Naive thymus-derived CD4-positive, alpha-beta T cell (primary cell): Measurements from ENCODE around the gene WDR70. TPM values are rescaled to one million over a fixed set of nuclear protein-coding genes. Genes with fewer than 3 reads are reported as not detected.
"Not testable (repeated sequence)": the region's sequence is repeated elsewhere in the genome, so short reads cannot be mapped to it uniquely, and the experiment has no call there.

ENCODE experiments used
- ATAC-seq: fragments of 150-1000 bp; cut with Tn5 transposase; 2 replicates; pipeline ENCODE4 v1.10.0; 2021; ENCODE audit warnings: mild to moderate bottlenecking, moderate library complexity
- CTCF ChIA-PET: fragments of 350-600 bp; sonication (Branson Sonifier 250); formaldehyde crosslinking; loops from one replicate; lab custom pipeline; 2021; ENCODE audit warnings: antibody characterized with exemption; lab: Charles Lee
- POLR2A ChIA-PET: fragments of 350-600 bp; sonication (Branson Sonifier 250); formaldehyde crosslinking; loops from one replicate; lab custom pipeline; 2021; ENCODE audit warnings: antibody characterized with exemption, inconsistent platforms; lab: Charles Lee
- DNase-seq, 9 donors: peaks; one replicate each; pipeline versions ENCODE4 v3.0.0 to v3.0.0-alpha.2; 2020 to 2022; ENCODE audit warnings: mixed read lengths in 1 of 9
- H3K27ac ChIP-seq: one replicate; pipeline ENCODE4 v1.7.0; 2013; ENCODE audit warnings: mild to moderate bottlenecking, low read depth, low read length, moderate library complexity
- H3K27me3 ChIP-seq, 2 donors: one replicate each; pipeline ENCODE4 v1.7.0; 2013; ENCODE audit warnings: low read length in 2 of 2, mild to moderate bottlenecking in 2 of 2, moderate library complexity in 2 of 2; ENCODE audit not compliant: control insufficient read depth in 2 of 2, insufficient read depth in 2 of 2
- H3K36me3 ChIP-seq, 3 experiments: 1 replicate in 2 of 3; 2 replicates in 1 of 3; pipeline ENCODE4 v1.7.0; 2013; ENCODE audit warnings: low read length in 3 of 3, mild to moderate bottlenecking in 3 of 3, moderate library complexity in 1 of 3; ENCODE audit not compliant: insufficient read depth in 3 of 3, control insufficient read depth in 2 of 3
- H3K4me1 ChIP-seq, 2 donors: one replicate each; pipeline ENCODE4 v1.7.0; 2013; ENCODE audit warnings: low read length in 2 of 2, mild to moderate bottlenecking in 2 of 2, moderate library complexity in 1 of 2; ENCODE audit not compliant: control insufficient read depth in 2 of 2, insufficient read depth in 2 of 2
- H3K4me3 ChIP-seq: 2 replicates; pipeline ENCODE4 v1.7.0; 2013; ENCODE audit warnings: mild to moderate bottlenecking, low read length
- H3K9me3 ChIP-seq, 3 experiments: 1 replicate in 2 of 3; 2 replicates in 1 of 3; pipeline ENCODE4 v1.7.0; 2013; ENCODE audit warnings: low read length in 3 of 3; ENCODE audit not compliant: control insufficient read depth in 2 of 3
- H3K27ac Mint-ChIP-seq, 9 donors: one replicate each; pipeline ENCODE4 v1.8.0; 2020 to 2022; ENCODE audit warnings: mixed read lengths in 9 of 9, mild to moderate bottlenecking in 8 of 9, moderate library complexity in 5 of 9, inconsistent platforms in 2 of 9
- H3K27me3 Mint-ChIP-seq, 5 donors: one replicate each; pipeline ENCODE4 v1.8.0; 2021 to 2022; ENCODE audit warnings: mixed read lengths in 5 of 5, mild to moderate bottlenecking in 1 of 5
- H3K36me3 Mint-ChIP-seq, 5 donors: one replicate each; pipeline ENCODE4 v1.8.0; 2020 to 2022; ENCODE audit warnings: mixed read lengths in 5 of 5, mild to moderate bottlenecking in 3 of 5, inconsistent platforms in 1 of 5
- H3K4me1 Mint-ChIP-seq, 7 donors: one replicate each; pipeline ENCODE4 v1.8.0; 2020 to 2022; ENCODE audit warnings: mixed read lengths in 7 of 7, mild to moderate bottlenecking in 3 of 7, inconsistent platforms in 1 of 7
- H3K4me3 Mint-ChIP-seq, 10 donors: one replicate each; pipeline ENCODE4 v1.8.0; 2020 to 2022; ENCODE audit warnings: mild to moderate bottlenecking in 10 of 10, mixed read lengths in 10 of 10, moderate library complexity in 6 of 10, inconsistent platforms in 2 of 10
- H3K9me3 Mint-ChIP-seq, 11 donors: one replicate each; pipeline ENCODE4 v1.8.0; 2020 to 2022; ENCODE audit warnings: mixed read lengths in 11 of 11, mild to moderate bottlenecking in 4 of 11, inconsistent platforms in 1 of 11, moderate library complexity in 1 of 11
- intact Hi-C, 2 donors: fragments of 100-400 bp; cut with micrococcal nuclease; formaldehyde crosslinking; loops; one replicate each; pipeline ENCODE4 v1.15.1; 2023
- polyA plus RNA-seq, 2 donors: library from polyadenylated mRNA; unstranded; fragments of 300-500 nt; fragmentation: Illumina TruSeq; gene quantifications; one replicate each; pipeline ENCODE4 v1.2.3, GENCODE V29; 2021
- total RNA-seq, 6 experiments: library from RNA in 5 of 6; stranded (reverse) in 5 of 6; gene quantifications; 1 replicate in 5 of 6; 2 replicates in 1 of 6; pipeline ENCODE4 v1.2.3 and lab custom pipeline; 2021 to 2026

WDR70 gene
- total and polyA plus RNA-seq, 7 experiments from 2014 or later = 17.7 to 41.4 (median 38.8) TPM

- CTCF ChIA-PET, H3K27ac Mint-ChIP-seq, H3K4me1 Mint-ChIP-seq, POLR2A ChIA-PET, ATAC-seq, H3K27me3 Mint-ChIP-seq, H3K4me1 ChIP-seq, H3K9me3 ChIP-seq, H3K9me3 Mint-ChIP-seq, H3K4me3 Mint-ChIP-seq, DNase-seq, H3K4me3 ChIP-seq, H3K27ac ChIP-seq, H3K36me3 ChIP-seq, H3K27me3 ChIP-seq: not testable (repeated sequence)
- intact Hi-C loops = loop anchor here in 1 of 2 donors (10.0 kb wide), 1 partner anchor 419 kb away; no protein-coding TSS in a partner anchor
- peaks cover 4 to 41% (median 17%) of the 10 kb centered on the region in 5 donors for H3K36me3 Mint-ChIP-seq
Observed at GRCh38 chr5:37415456-37415855, 36.3 kb downstream of the WDR70 start.

- Histone ChIP-seq H3K27ac (no peak overlapping the region), H3K4me1 (no peaks in the 10 kb centered on the region), H3K36me3 (peaks cover 0 to 8% (median 0%) of the 10 kb centered on the region in 3 experiments), H3K9me3 (no peaks in the 10 kb centered on the region), H3K4me3 (no peak overlapping the region), H3K27me3 (no peaks in the 10 kb centered on the region)
- no peak for ATAC-seq
- POLR2A ChIA-PET = no interaction called here
- no peak for DNase-seq
- Mint-ChIP-seq H3K36me3 (peaks cover 4 to 47% (median 17%) of the 10 kb centered on the region in 5 donors), H3K9me3 (peaks cover 0 to 1% (median 0%) of the 10 kb centered on the region in 11 donors), H3K4me1 (peaks cover 0 to 3% (median 0%) of the 10 kb centered on the region in 7 donors), H3K4me3 (no peak overlapping the region), H3K27me3 (no peaks in the 10 kb centered on the region), H3K27ac (no peak overlapping the region)
- intact Hi-C loops = loop anchor here in 1 of 2 donors (10.0 kb wide), 1 partner anchor 417 kb away; no protein-coding TSS in a partner anchor
- CTCF ChIA-PET = no interaction called here
Observed at GRCh38 chr5:37417347-37417746, 38.2 kb downstream of the WDR70 start.

GRCh38 chr5:37424441-37424840 lies 45.3 kb downstream of the WDR70 start:
- Mint-ChIP-seq H3K27me3 (no peaks in the 10 kb centered on the region), H3K4me3 (no peak overlapping the region), H3K36me3 (peaks cover 0 to 47% (median 22%) of the 10 kb centered on the region in 5 donors), H3K9me3 (no peaks in the 10 kb centered on the region), H3K27ac (no peak overlapping the region), H3K4me1 (peaks cover 0 to 7% (median 2%) of the 10 kb centered on the region in 7 donors)
- intact Hi-C loops = no loop called here
- H3K36me3 ChIP-seq = peaks cover 0 to 11% (median 7%) of the 10 kb centered on the region in 3 experiments
- POLR2A ChIA-PET = no interaction called here
- ATAC-seq (no peak), DNase-seq (no peak)
- H3K4me3 ChIP-seq = no peak overlapping the region
- H3K27me3 ChIP-seq = no peaks in the 10 kb centered on the region
- H3K4me1 ChIP-seq = no peaks in the 10 kb centered on the region
- no peaks in the 10 kb centered on the region for H3K9me3 ChIP-seq
- CTCF ChIA-PET = interaction anchor here (0.6 kb wide), 1 partner anchor 1160 kb away, joined by 3 read pairs; no protein-coding TSS in a partner anchor
- H3K27ac ChIP-seq = no peak overlapping the region

- peaks cover 2 to 43% (median 16%) of the 10 kb centered on the region in 5 donors for H3K36me3 Mint-ChIP-seq
- H3K27ac ChIP-seq = no peak overlapping the region
- H3K4me1 ChIP-seq = no peaks in the 10 kb centered on the region
- ATAC-seq (no peak), DNase-seq (no peak)
- H3K9me3 Mint-ChIP-seq = no peaks in the 10 kb centered on the region
- ChIA-PET POLR2A (interaction anchor here (0.8 kb wide), 1 partner anchor 15 kb away, joined by 3 read pairs; no protein-coding TSS in a partner anchor), CTCF (no interaction called here)
- H3K9me3 ChIP-seq = no peaks in the 10 kb centered on the region
- H3K4me3 Mint-ChIP-seq = no peak overlapping the region
- H3K4me3 ChIP-seq = no peak overlapping the region
- no peaks in the 10 kb centered on the region for H3K27me3 ChIP-seq
- H3K4me1 Mint-ChIP-seq = peaks cover 0 to 4% (median 2%) of the 10 kb centered on the region in 7 donors
- intact Hi-C loops = no loop called here
- H3K27me3 Mint-ChIP-seq = no peaks in the 10 kb centered on the region
- H3K36me3 ChIP-seq = peaks cover 0 to 11% (median 7%) of the 10 kb centered on the region in 3 experiments
- H3K27ac Mint-ChIP-seq = no peak overlapping the region
Observed at GRCh38 chr5:37428044-37428443, 48.9 kb downstream of the WDR70 start.

- H3K27ac Mint-ChIP-seq = no peak overlapping the region
- ATAC-seq (no peak), DNase-seq (no peak)
- H3K9me3 ChIP-seq = no peaks in the 10 kb centered on the region
- no peaks in the 10 kb centered on the region for H3K27me3 ChIP-seq
- ChIA-PET POLR2A (no interaction called here), CTCF (no interaction called here)
- no peaks in the 10 kb centered on the region for H3K36me3 ChIP-seq
- no peaks in the 10 kb centered on the region for H3K9me3 Mint-ChIP-seq
- H3K4me1 ChIP-seq = no peaks in the 10 kb centered on the region
- peaks cover 0 to 12% (median 5%) of the 10 kb centered on the region in 7 donors for H3K4me1 Mint-ChIP-seq
- H3K36me3 Mint-ChIP-seq = peaks cover 0 to 48% (median 14%) of the 10 kb centered on the region in 5 donors
- no peaks in the 10 kb centered on the region for H3K27me3 Mint-ChIP-seq
- no peak overlapping the region for H3K4me3 ChIP-seq
- no peak overlapping the region for H3K27ac ChIP-seq
- intact Hi-C loops = no loop called here
- no peak overlapping the region for H3K4me3 Mint-ChIP-seq
Observed at GRCh38 chr5:37435261-37435660, 56.1 kb downstream of the WDR70 start.

GRCh38 chr5:37436146-37436934 lies 57.2 kb downstream of the WDR70 start:
- H3K4me1 Mint-ChIP-seq = peaks cover 0 to 12% (median 5%) of the 10 kb centered on the region in 7 donors
- no peak for ATAC-seq
- H3K4me1 ChIP-seq = no peaks in the 10 kb centered on the region
- no peak overlapping the region for H3K4me3 Mint-ChIP-seq
- no peaks in the 10 kb centered on the region for H3K9me3 ChIP-seq
- H3K27me3 Mint-ChIP-seq = no peaks in the 10 kb centered on the region
- no peak overlapping the region for H3K27ac ChIP-seq
- no peak overlapping the region for H3K4me3 ChIP-seq
- intact Hi-C loops = no loop called here
- H3K27me3 ChIP-seq = no peaks in the 10 kb centered on the region
- H3K27ac Mint-ChIP-seq = peak overlapping the region in 1 of 9 donors; percentile 29
- peaks cover 0 to 56% (median 19%) of the 10 kb centered on the region in 5 donors for H3K36me3 Mint-ChIP-seq
- ChIA-PET CTCF (no interaction called here), POLR2A (no interaction called here)
- no peak for DNase-seq
- no peaks in the 10 kb centered on the region for H3K36me3 ChIP-seq
- no peaks in the 10 kb centered on the region for H3K9me3 Mint-ChIP-seq
